HUES64 (cell line): ENCODE data around the gene TMEM218.

Experiments used
- H3K27ac ChIP-seq: 2 replicates; pipeline ENCODE4 v1.7.0; 2013; ENCODE audit warnings: low read depth, low read length, inconsistent platforms
- H3K27me3 ChIP-seq: 2 replicates; pipeline ENCODE4 v1.6.1; 2013; ENCODE audit warnings: mild to moderate bottlenecking, low read length; ENCODE audit not compliant: insufficient read depth
- H3K36me3 ChIP-seq: 2 replicates; pipeline ENCODE4 v1.6.1; 2013; ENCODE audit warnings: mild to moderate bottlenecking, low read length; ENCODE audit not compliant: insufficient read depth
- H3K4me1 ChIP-seq: 2 replicates; pipeline ENCODE4 v1.6.1; 2013; ENCODE audit warnings: mild to moderate bottlenecking, low read length, moderate library complexity; ENCODE audit not compliant: insufficient read depth
- H3K4me3 ChIP-seq: 2 replicates; pipeline ENCODE4 v1.5.1; 2013; ENCODE audit warnings: mild to moderate bottlenecking, low read length, moderate library complexity
- H3K9ac ChIP-seq: 2 replicates; pipeline ENCODE4 v1.6.1; 2013; ENCODE audit warnings: mild to moderate bottlenecking, low read depth, low read length
- H3K9me3 ChIP-seq: 2 replicates; pipeline ENCODE4 v1.6.1; 2013; ENCODE audit warnings: low read depth, low read length; ENCODE audit not compliant: insufficient read depth
- WGBS: fragments of 150-250, 120-280 bp; methylation state at CpG from one replicate; pipeline ENCODE4 v1.1.7; 2013; ENCODE audit warnings: missing lambda C conversion rate; 5-methylcytosine and 5-hydroxymethylcytosine counted together

The TMEM218 gene

GRCh38 chr11:125128450-125128849, 17.0 kb upstream of the TMEM218 start:
- Histone ChIP-seq H3K4me3 (no peak overlapping the region), H3K27ac (no peak overlapping the region), H3K9me3 (peaks cover 4% of the 10 kb centered on the region; the same call in 1 of the 2 replicates), H3K4me1 (no peaks in the 10 kb centered on the region), H3K9ac (no peak overlapping the region), H3K36me3 (no peaks in the 10 kb centered on the region), H3K27me3 (peaks cover 15% of the 10 kb centered on the region)
- 88% methylated on average over 4 of the region's 4 CpGs for WGBS

DNA sequence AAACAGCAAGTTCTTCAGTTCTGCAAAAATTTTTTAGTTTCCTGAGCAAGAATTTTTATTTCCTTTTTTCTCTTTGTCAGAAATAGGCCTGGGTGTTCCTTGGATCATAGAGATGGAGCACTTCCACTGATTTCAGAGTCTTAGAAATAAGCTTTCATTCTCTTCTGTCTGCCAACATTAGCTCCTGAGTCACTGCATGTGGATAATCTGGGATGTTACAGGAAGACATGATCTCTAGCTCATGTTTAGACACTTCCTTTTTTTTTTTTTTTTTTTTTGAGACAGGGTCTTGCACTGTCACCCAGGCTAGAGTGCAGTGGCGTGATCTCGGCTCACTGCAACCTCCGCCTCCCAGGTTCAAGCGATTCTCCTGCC, 13.2 kb upstream of the TMEM218 start:
- Histone ChIP-seq H3K27me3 (peaks cover 36% of the 10 kb centered on the region), H3K9ac (no peak overlapping the region), H3K27ac (no peak overlapping the region), H3K4me1 (no peaks in the 10 kb centered on the region), H3K9me3 (peaks cover 4% of the 10 kb centered on the region; the same call in 1 of the 2 replicates), H3K36me3 (no peaks in the 10 kb centered on the region), H3K4me3 (no peak overlapping the region)
- 97% methylated on average over 4 of the region's 4 CpGs for WGBS

DNA sequence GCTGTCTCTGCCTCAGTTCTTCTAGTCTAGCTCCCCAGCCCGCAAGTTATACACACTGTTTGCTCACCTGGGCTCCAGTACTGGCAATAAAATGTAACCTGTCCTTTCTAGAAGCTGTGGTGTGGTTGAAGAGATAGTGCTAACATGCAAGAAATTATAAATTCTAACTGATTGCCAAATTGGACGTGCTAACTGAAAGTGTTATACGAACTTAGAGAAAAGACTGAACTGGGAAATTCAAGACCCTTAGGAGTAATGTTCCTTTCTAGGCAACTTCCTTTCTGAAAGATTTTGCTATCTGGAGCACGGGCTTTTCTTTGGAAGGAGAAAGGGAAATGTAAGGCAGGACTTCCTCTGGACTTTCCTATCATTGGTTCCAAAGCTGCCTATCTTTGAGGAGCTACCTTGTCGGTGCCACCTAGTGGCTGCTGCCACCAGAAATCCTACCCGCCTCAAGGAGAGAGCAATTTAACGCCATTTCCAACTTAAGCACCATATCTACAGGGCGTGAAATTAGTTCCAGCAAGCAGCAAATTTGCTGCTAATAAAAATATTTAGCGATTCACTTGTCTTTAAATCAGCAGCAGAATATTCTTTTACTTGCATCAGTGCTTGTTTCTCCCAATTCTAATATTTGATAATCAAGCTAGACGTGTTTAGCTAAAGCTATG, 12.7 kb upstream of the TMEM218 start:
- Histone ChIP-seq H3K27ac (no peak overlapping the region), H3K9ac (no peak overlapping the region), H3K4me3 (no peak overlapping the region), H3K27me3 (peaks cover 36% of the 10 kb centered on the region), H3K9me3 (peaks cover 4% of the 10 kb centered on the region; the same call in 1 of the 2 replicates), H3K4me1 (no peaks in the 10 kb centered on the region), H3K36me3 (no peaks in the 10 kb centered on the region)
- WGBS = 68% methylated on average over 10 of the region's 10 CpGs

DNA sequence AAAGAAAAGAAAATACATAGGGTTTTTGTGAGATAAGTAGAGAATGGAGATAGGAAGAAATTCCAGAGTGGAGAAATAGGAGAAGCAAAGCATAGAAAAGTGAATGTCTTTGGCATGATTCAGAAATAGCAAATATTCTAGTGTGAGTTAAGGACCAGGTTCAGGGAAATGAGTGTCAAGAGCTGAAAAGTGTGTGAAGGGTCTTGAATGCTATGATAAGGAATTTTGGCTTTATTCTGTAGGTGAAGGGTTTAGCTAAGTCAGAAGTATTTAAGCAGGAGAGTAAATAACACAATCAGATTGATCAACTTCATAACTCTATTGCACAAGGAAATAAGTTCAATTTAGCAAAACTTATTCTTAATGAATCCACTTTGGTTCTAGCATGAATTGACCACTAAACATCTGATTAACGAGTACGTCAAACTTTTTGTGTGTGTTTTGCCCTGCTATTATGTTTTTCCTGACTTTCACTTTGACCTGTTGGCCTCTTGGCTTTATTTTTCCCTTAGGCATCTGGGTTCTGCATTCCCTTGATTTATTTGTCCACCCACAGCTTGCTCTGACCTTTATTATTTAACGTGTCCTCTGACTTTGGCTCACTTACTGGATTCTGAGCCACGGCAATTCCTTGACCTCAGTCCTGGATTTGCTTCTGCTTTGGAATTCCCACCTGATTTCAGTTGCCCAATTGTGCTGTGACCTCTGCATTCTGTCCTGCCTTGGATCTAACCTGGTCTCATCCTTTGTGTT, 11.9 kb upstream of the TMEM218 start:
- no peak overlapping the region for H3K9ac ChIP-seq
- H3K27ac ChIP-seq = no peak overlapping the region
- no peaks in the 10 kb centered on the region for H3K4me1 ChIP-seq
- no peaks in the 10 kb centered on the region for H3K36me3 ChIP-seq
- 95% methylated on average over 4 of the region's 4 CpGs for WGBS
- no peak overlapping the region for H3K4me3 ChIP-seq
- peaks cover 36% of the 10 kb centered on the region for H3K27me3 ChIP-seq
- peaks cover 4% of the 10 kb centered on the region; the same call in 1 of the 2 replicates for H3K9me3 ChIP-seq

GRCh38 chr11:125117429-125117828, 6.0 kb upstream of the TMEM218 start:
- Histone ChIP-seq H3K36me3 (no peaks in the 10 kb centered on the region), H3K4me3 (no peak overlapping the region), H3K27me3 (peaks cover 40% of the 10 kb centered on the region), H3K9me3 (no peaks in the 10 kb centered on the region), H3K9ac (no peak overlapping the region), H3K4me1 (no peaks in the 10 kb centered on the region), H3K27ac (no peak overlapping the region)
- WGBS = 94% methylated on average over 4 of the region's 4 CpGs

DNA sequence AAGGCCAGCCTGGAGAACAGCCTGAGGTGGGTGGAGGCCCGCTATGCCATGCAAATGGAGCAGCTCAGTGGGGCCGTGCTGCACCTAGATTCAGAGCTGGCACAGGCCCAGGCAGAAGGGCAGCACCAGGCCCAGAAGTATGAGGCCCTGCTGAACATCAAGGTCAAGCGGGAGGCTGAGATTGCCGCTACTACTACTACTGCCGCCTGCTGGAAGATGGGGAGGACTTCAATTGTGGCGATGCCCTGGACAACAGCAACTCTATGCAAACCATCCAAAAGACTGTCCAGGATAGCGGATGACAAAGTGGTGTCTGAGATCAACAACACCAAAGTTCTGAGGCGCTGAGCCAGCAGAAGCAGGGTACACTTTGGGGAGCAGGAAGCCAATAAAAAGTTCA, 3.1 kb upstream of the TMEM218 start:
- WGBS = 78% methylated on average over 8 of the region's 8 CpGs
- Histone ChIP-seq H3K9me3 (no peaks in the 10 kb centered on the region), H3K27me3 (peaks cover 14% of the 10 kb centered on the region; the same call in 1 of the 2 replicates)

GRCh38 chr11:125112208-125112604, 780 bp upstream of the TMEM218 start:
- 91% methylated on average over 9 of the region's 9 CpGs for WGBS
- no peak overlapping the region for H3K27ac ChIP-seq
- H3K4me3 ChIP-seq = peak overlapping the region; percentile 44
- H3K9ac ChIP-seq = no peak overlapping the region
- peaks cover 7% of the 10 kb centered on the region; the same call in 1 of the 2 replicates for H3K4me1 ChIP-seq
- peaks cover 8% of the 10 kb centered on the region; the same call in 1 of the 2 replicates for H3K27me3 ChIP-seq
- H3K9me3 ChIP-seq = peaks cover under 1% of the 10 kb centered on the region
- H3K36me3 ChIP-seq = peaks cover 5% of the 10 kb centered on the region; the same call in 1 of the 2 replicates

More for the DNA sequence above, 3.1 kb upstream of the TMEM218 start:
- Histone ChIP-seq H3K4me1 (peaks cover 7% of the 10 kb centered on the region; the same call in 1 of the 2 replicates), H3K4me3 (no peak overlapping the region), H3K9ac (no peak overlapping the region), H3K36me3 (no peaks in the 10 kb centered on the region), H3K27ac (no peak overlapping the region)

- Histone ChIP-seq H3K9ac (peak overlapping the region; percentile 74), H3K27me3 (no peaks in the 10 kb centered on the region), H3K4me3 (peak overlapping the region; percentile 96), H3K36me3 (peaks cover 12% of the 10 kb centered on the region; the same call in 1 of the 2 replicates), H3K4me1 (peaks cover 7% of the 10 kb centered on the region; the same call in 1 of the 2 replicates), H3K9me3 (peaks cover 12% of the 10 kb centered on the region), H3K27ac (peak overlapping the region; percentile 47)
- 1% methylated on average over 9 of the region's 9 CpGs for WGBS
Observed at GRCh38 chr11:125111001-125111342, 454 bp downstream of the TMEM218 start.

DNA sequence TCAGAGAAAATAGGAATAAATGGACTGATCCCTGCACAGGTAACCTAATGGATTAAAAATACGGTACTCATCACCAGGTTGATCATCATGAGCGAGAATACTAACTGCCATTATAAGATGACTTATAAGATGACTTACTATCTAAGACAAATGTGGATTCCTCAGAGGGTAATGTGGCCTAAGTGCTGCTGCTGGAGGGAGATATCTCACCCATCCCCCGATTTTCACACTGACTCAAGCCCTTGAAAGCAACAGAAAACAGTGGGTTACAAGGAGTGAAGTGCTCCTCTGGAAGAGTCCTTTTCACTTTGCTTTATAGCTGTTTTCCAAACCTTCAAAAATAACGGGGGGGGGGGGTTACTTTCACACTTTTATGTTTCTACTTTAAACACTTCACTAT, 920 bp downstream of the TMEM218 start:
- 92% methylated on average over 2 of the region's 4 CpGs for WGBS
- Histone ChIP-seq H3K9me3 (peaks cover 12% of the 10 kb centered on the region), H3K4me1 (peaks cover 10% of the 10 kb centered on the region; the same call in 1 of the 2 replicates), H3K27ac (no peak overlapping the region), H3K36me3 (peaks cover 12% of the 10 kb centered on the region; the same call in 1 of the 2 replicates), H3K4me3 (peak overlapping the region; percentile 96), H3K9ac (peak overlapping the region; percentile 74; the same call in 1 of the 2 replicates), H3K27me3 (no peaks in the 10 kb centered on the region)

- Histone ChIP-seq H3K4me3 (no peak overlapping the region), H3K4me1 (peaks cover 13% of the 10 kb centered on the region; the same call in 1 of the 2 replicates), H3K27me3 (no peaks in the 10 kb centered on the region), H3K36me3 (peaks cover 12% of the 10 kb centered on the region; the same call in 1 of the 2 replicates), H3K27ac (no peak overlapping the region), H3K9ac (no peak overlapping the region), H3K9me3 (peaks cover 15% of the 10 kb centered on the region)
- WGBS = 86% methylated on average over 3 of the region's 3 CpGs
Observed at GRCh38 chr11:125108469-125108868, 3.0 kb downstream of the TMEM218 start.

DNA sequence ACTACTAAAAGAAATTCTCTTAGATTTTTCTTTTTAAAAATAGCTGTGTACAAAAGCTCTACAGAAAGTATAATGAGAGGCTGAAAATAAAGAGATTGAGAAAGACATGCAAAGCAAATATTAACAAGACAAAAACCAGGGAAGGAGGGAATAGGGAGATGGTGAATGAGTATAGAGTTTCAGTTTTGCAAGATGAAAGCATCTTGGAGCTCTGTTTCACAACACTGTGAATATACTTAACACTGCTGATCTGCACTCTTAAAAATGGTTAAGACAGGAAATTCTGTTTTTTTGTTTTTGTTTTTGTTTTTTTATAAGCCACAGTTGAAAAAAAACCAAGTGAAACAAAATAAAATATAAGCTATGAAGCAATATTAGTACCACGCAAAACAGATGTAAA, 5.5 kb downstream of the TMEM218 start:
- H3K27ac ChIP-seq = peak overlapping the region; percentile 4; the same call in 1 of the 2 replicates
- H3K9me3 ChIP-seq = peaks cover 18% of the 10 kb centered on the region
- no peaks in the 10 kb centered on the region for H3K27me3 ChIP-seq
- no CpG with 5 or more reads among the region's 1 CpG for WGBS
- H3K9ac ChIP-seq = no peak overlapping the region
- peaks cover 23% of the 10 kb centered on the region; the same call in 1 of the 2 replicates for H3K36me3 ChIP-seq
- no peak overlapping the region for H3K4me3 ChIP-seq
- H3K4me1 ChIP-seq = peaks cover 13% of the 10 kb centered on the region; the same call in 1 of the 2 replicates
